Endothelial cell of umbilical vein (primary cell): ENCODE results near the gene RNASE7. TPM values are rescaled to one million over a fixed set of nuclear protein-coding genes. Genes with fewer than 3 reads are reported as not detected.

Experiments used
- BruUV-seq: library from RNA; stranded (reverse); fragments of 400-500 nt; replicated peaks from 2 replicates; lab custom pipeline; 2021; lab: Mats Ljungman, UMichigan
- CTCF ChIA-PET: fragments of 300-600, 350-600 bp; sonication (Branson Sonifier 250); formaldehyde crosslinking; loops from one replicate; lab custom pipeline; 2021; ENCODE audit warnings: antibody characterized with exemption, inconsistent platforms; lab: Charles Lee
- POLR2A ChIA-PET: fragments of 300-600, 350-600 bp; sonication (Branson Sonifier 250); formaldehyde crosslinking; loops from one replicate; lab custom pipeline; 2021; ENCODE audit warnings: antibody characterized with exemption, inconsistent platforms; lab: Charles Lee
- DNase-seq: peaks from one replicate; pipeline ENCODE4 v3.0.0-alpha.2; 2011; ENCODE audit warnings: low read depth, low spot score
- FAIRE-seq: peaks from 2 replicates; lab custom pipeline; 2011; peaks lifted over from hg19 to GRCh38; lab: Jason Lieb, UNC
- H2AFZ ChIP-seq: 2 replicates; pipeline ENCODE4 v1.6.0; 2012; ENCODE audit warnings: low read depth, low read length, control low read depth, inconsistent platforms
- H3K27ac ChIP-seq: 2 replicates; pipeline ENCODE4 v1.5.1; 2011; ENCODE audit warnings: low read depth, mild to moderate bottlenecking, control low read depth, low read length, moderate library complexity; ENCODE audit not compliant: insufficient read depth
- H3K27me3 ChIP-seq, 2 experiments: 2 replicates each; pipeline versions ENCODE4 v1.6.0 to v1.6.1; 2011; ENCODE audit warnings: low read length in 2 of 2, mixed read lengths in 1 of 2; ENCODE audit not compliant: control insufficient read depth in 2 of 2, insufficient read depth in 2 of 2
- H3K36me3 ChIP-seq, 2 experiments: 2 replicates in 1 of 2; 3 replicates in 1 of 2; pipeline ENCODE4 v1.5.1; 2011; ENCODE audit warnings: low read length in 2 of 2, mild to moderate bottlenecking in 1 of 2, moderate library complexity in 1 of 2; ENCODE audit not compliant: control insufficient read depth in 2 of 2, insufficient read depth in 2 of 2; ENCODE audit errors: extremely low read depth in 1 of 2
- H3K4me1 ChIP-seq: 3 replicates; pipeline ENCODE4 v1.5.1; 2011; ENCODE audit warnings: mild to moderate bottlenecking, low read length; ENCODE audit not compliant: control insufficient read depth, insufficient read depth; ENCODE audit errors: extremely low read depth
- H3K4me2 ChIP-seq: 2 replicates; pipeline ENCODE4 v1.6.1; 2011; ENCODE audit warnings: low read length, control low read depth, mixed read lengths; ENCODE audit not compliant: insufficient read depth
- H3K4me3 ChIP-seq, 3 experiments: fragments of 200-600 bp in 1 of 3; sonication (generic), shearing (Covaris generic) in 1 of 3; replicated peaks in 1 of 3; 2 replicates each; pipeline ENCODE4 v1.5.1; 2011 to 2016; ENCODE audit warnings: control low read depth in 3 of 3, low read length in 3 of 3, mild to moderate bottlenecking in 2 of 3, inconsistent platforms in 1 of 3, low read depth in 1 of 3, moderate library complexity in 1 of 3; ENCODE audit not compliant: insufficient read depth in 1 of 3
- H3K79me2 ChIP-seq: 2 replicates; pipeline ENCODE4 v1.6.0; 2012; ENCODE audit warnings: low read length, inconsistent platforms; ENCODE audit not compliant: control insufficient read depth, insufficient read depth
- H3K9ac ChIP-seq: replicated peaks from 2 replicates; pipeline ENCODE3; 2011; ENCODE audit warnings: low read length, control low read depth; ENCODE audit not compliant: insufficient read depth; ENCODE audit errors: extremely low read depth
- H3K9me1 ChIP-seq: replicated peaks from 3 replicates; pipeline ENCODE4 v1.6.0; 2011; ENCODE audit warnings: mild to moderate bottlenecking, low read length; ENCODE audit not compliant: control insufficient read depth, insufficient read depth; ENCODE audit errors: extremely low read depth
- H3K9me3 ChIP-seq: replicated peaks from 2 replicates; pipeline ENCODE4 v1.5.1; 2012; ENCODE audit warnings: low read length, inconsistent platforms; ENCODE audit not compliant: control insufficient read depth, insufficient read depth
- H4K20me1 ChIP-seq: replicated peaks from 2 replicates; pipeline ENCODE3; 2011; ENCODE audit warnings: mild to moderate bottlenecking, low read length; ENCODE audit not compliant: control insufficient read depth, insufficient read depth; ENCODE audit errors: extremely low read depth
- EZH2 ChIP-seq: IDR thresholded peaks from 2 replicates; pipeline ENCODE4 v1.6.1; 2012; ENCODE audit warnings: borderline replicate concordance, low read depth, mild to moderate bottlenecking, moderate library complexity, low read length, inconsistent platforms; ENCODE audit not compliant: severe bottlenecking
- FOS ChIP-seq: IDR thresholded peaks from 2 replicates; pipeline ENCODE4 v1.6.1; 2011; ENCODE audit warnings: mild to moderate bottlenecking, low read length, moderate library complexity, borderline replicate concordance; ENCODE audit not compliant: insufficient read depth
- GATA2 ChIP-seq: IDR thresholded peaks from 2 replicates; pipeline ENCODE4 v1.7.0; 2011; ENCODE audit warnings: low read depth, mild to moderate bottlenecking, moderate library complexity, mixed read lengths, low read length; ENCODE audit not compliant: insufficient read length, insufficient read depth
- JUN ChIP-seq: IDR thresholded peaks from 2 replicates; pipeline ENCODE4 v1.6.1; 2011; ENCODE audit warnings: borderline replicate concordance, low read depth; ENCODE audit not compliant: insufficient read length, insufficient read depth
- MYC ChIP-seq: IDR thresholded peaks from one replicate; pipeline ENCODE4 v1.6.1; 2011; ENCODE audit warnings: mild to moderate bottlenecking, low read depth, low read length
- POLR2A ChIP-seq: IDR thresholded peaks from 2 replicates; pipeline ENCODE4 v1.6.1; 2012; ENCODE audit warnings: low read depth, mild to moderate bottlenecking, control low read depth, low read length
- POLR2AphosphoS5 ChIP-seq: IDR thresholded peaks from 2 replicates; pipeline ENCODE4 v1.6.1; 2012; ENCODE audit warnings: low read depth, mild to moderate bottlenecking, control low read depth, low read length, moderate library complexity; ENCODE audit not compliant: insufficient read depth
- dilution Hi-C: fragments of 300-500 bp; cut with MboI; formaldehyde crosslinking; loops from one replicate; pipeline ENCODE4 v1.15.0; 2019; ENCODE audit warnings: low sequenced_read_pairs; ENCODE audit not compliant: extremely low pct_ligation_motif_present
- intact Hi-C: fragments of 100-400 bp; cut with micrococcal nuclease; formaldehyde crosslinking; loops from one replicate; pipeline ENCODE4 v1.10.0; 2022
- polyA plus RNA-seq, 4 experiments: library from polyadenylated mRNA; depleted of rRNA in 3 of 4; stranded (reverse) in 3 of 4; unstranded in 1 of 4; fragments of >200 nt; gene quantifications; 2 replicates each; pipeline versions ENCODE4 v1.2.1 to v1.2.3, GENCODE V29; 2011 to 2012; ENCODE audit warnings: missing spikeins in 1 of 4
- total RNA-seq: library from RNA; stranded (reverse); gene quantifications from 2 replicates; pipeline ENCODE4 v1.2.3, GENCODE V29; 2021
- TF ChIP-seq, protein P1 (sequence below): IDR thresholded peaks from 2 replicates; pipeline ENCODE4 v1.6.1; 2011; ENCODE audit not compliant: insufficient read depth, insufficient read length
- TF ChIP-seq, protein P2 (sequence below), 2 donors: IDR thresholded peaks; 1 replicate in 1 of 2; 2 replicates in 1 of 2; pipeline ENCODE4 v1.5.1; 2011; ENCODE audit warnings: low read length in 2 of 2, mild to moderate bottlenecking in 2 of 2, moderate library complexity in 2 of 2, control low read depth in 1 of 2, inconsistent platforms in 1 of 2, low read depth in 1 of 2; ENCODE audit not compliant: insufficient read depth in 1 of 2; ENCODE audit errors: extremely low read depth in 1 of 2

The RNASE7 gene
- total and polyA plus RNA-seq, 2 donors (not counting 3 experiments of a cell fraction or from before 2014, with no cell fraction given), result not detected

DNA sequence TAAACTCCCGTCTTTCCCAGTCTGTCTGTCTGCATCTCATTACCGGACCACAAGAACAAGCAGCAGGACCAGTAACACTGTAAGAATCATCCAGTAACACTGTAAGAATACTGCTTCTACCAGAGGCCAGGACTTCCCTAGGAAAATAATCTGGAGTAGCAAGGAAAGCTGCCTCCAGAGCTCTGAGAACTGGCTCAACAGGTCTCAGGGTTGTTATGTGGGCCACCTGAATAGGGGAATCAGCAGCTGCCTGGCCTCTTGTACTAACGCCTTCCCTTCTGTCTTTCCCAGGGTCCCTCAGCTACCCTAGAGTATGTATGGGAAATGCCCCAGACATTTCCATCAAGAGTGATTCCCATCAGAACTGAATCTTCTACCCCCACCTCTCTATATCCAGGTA is 44.0 kb upstream of the RNASE7 start:
- ChIA-PET CTCF (interaction anchor here (1.2 to 3.4 kb wide), 3 partner anchors 17 to 141 kb away, joined by 3 to 23 read pairs (median 9); no protein-coding TSS in a partner anchor), POLR2A (no interaction called here)
- H3K9me1 ChIP-seq, result no peaks in the 10 kb centered on the region
- no peak overlapping the region for H2AFZ ChIP-seq
- BruUV-seq, result no TSS peak
- peaks cover 15 to 17% of the 10 kb centered on the region in 2 experiments for H3K36me3 ChIP-seq
- H3K9me3 ChIP-seq, result no peaks in the 10 kb centered on the region
- no peak overlapping the region for H3K27ac ChIP-seq
- no peak for FAIRE-seq
- dilution Hi-C loops, result no loop called here
- no peak overlapping the region for H3K9ac ChIP-seq
- H3K79me2 ChIP-seq, result no peaks in the 10 kb centered on the region
- H3K4me2 ChIP-seq, result no peak overlapping the region
- TF ChIP-seq MYC (no peak), GATA2 (no peak), FOS (no peak), EZH2 (no peak), POLR2AphosphoS5 (no peak), JUN (no peak), POLR2A (no peak)
- TF ChIP-seq, protein P1, sequence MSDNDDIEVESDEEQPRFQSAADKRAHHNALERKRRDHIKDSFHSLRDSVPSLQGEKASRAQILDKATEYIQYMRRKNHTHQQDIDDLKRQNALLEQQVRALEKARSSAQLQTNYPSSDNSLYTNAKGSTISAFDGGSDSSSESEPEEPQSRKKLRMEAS, result no peak
- TF ChIP-seq, protein P2, sequence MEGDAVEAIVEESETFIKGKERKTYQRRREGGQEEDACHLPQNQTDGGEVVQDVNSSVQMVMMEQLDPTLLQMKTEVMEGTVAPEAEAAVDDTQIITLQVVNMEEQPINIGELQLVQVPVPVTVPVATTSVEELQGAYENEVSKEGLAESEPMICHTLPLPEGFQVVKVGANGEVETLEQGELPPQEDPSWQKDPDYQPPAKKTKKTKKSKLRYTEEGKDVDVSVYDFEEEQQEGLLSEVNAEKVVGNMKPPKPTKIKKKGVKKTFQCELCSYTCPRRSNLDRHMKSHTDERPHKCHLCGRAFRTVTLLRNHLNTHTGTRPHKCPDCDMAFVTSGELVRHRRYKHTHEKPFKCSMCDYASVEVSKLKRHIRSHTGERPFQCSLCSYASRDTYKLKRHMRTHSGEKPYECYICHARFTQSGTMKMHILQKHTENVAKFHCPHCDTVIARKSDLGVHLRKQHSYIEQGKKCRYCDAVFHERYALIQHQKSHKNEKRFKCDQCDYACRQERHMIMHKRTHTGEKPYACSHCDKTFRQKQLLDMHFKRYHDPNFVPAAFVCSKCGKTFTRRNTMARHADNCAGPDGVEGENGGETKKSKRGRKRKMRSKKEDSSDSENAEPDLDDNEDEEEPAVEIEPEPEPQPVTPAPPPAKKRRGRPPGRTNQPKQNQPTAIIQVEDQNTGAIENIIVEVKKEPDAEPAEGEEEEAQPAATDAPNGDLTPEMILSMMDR (IDR thresholded peaks at IDR 0.05; ENCODE audit: extremely low read depth in 1 of 2, insufficient read depth in 1 of 2, low read depth in 1 of 2, low read length in 2 of 2), result no peak
- intact Hi-C loops, result no loop called here
- DNase-seq, result no peak
- H3K4me1 ChIP-seq, result no peaks in the 10 kb centered on the region
- no peaks in the 10 kb centered on the region for H4K20me1 ChIP-seq
- no peaks in the 10 kb centered on the region for H3K27me3 ChIP-seq
- no peak overlapping the region for H3K4me3 ChIP-seq
